Measurements from ENCODE around the gene TBC1D2B.

DNA sequence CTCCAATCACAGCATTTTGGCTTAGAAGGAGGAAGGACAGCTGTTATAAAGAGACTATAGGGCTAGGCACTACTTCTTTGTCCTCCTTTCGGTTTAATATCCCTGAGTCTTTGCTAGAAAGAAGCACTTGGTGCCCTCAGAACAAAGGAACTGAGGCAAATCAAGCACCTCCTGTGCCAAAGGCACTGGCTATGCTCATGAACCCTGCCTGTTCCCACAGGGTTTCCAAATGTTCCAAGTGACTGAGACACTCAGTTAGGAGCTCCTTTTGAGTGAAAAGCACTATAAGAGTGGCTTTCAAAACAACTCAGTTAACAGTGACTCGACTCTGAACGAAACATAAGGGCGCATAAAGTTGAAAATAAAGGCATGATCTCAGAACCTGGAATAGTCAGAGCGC is 25.0 kb downstream of the TBC1D2B start:
- no peak for TF ChIP-seq POLR2A (IDR thresholded peaks at IDR 0.05)
- no peak for TF ChIP-seq CTCF (IDR thresholded peaks at IDR 0.05)

Measured in lower leg skin (tissue), 3 donors.